ENCODE results near the gene EIF6. TPM values are rescaled to one million over a fixed set of nuclear protein-coding genes. Genes with fewer than 3 reads are reported as not detected.
A peak's percentile ranks its signal among the peaks of the same experiment; 100 is the strongest.

EIF6 gene
- total RNA-seq, 3 donors from 2014 or later (not counting 1 experiment from before 2014, with no cell fraction given): 73.9 to 81.4 (median 79.0) TPM

GRCh38 chr20:35260426-35260825 is 24.1 kb downstream of the EIF6 start:
- WGBS (ENCODE audit: insufficient coverage): 94% methylated on average over 6 of the region's 6 CpGs
- Histone ChIP-seq H3K27ac (ENCODE audit: low read length) (no peak overlapping the region), H3K4me1 (ENCODE audit: control insufficient read depth, insufficient read depth, low read length) (no peaks in the 10 kb centered on the region), H3K36me3 (ENCODE audit: control insufficient read depth, insufficient read depth, low read length) (peaks cover 11% of the 10 kb centered on the region), H3K9me3 (ENCODE audit: control insufficient read depth, insufficient read depth, low read length) (no peaks in the 10 kb centered on the region), H3K27me3 (ENCODE audit: control insufficient read depth, insufficient read depth, low read length) (no peaks in the 10 kb centered on the region), H3K4me3 (ENCODE audit: low read length) (no peak overlapping the region)
- Mint-ChIP-seq H3K27me3 (ENCODE audit: low read depth in 2 of 2) (no peaks in the 10 kb centered on the region), H3K4me1 (peaks cover 0 to 8% of the 10 kb centered on the region in 2 donors), H3K9me3 (no peaks in the 10 kb centered on the region), H3K36me3 (no peaks in the 10 kb centered on the region), H3K4me3 (no peak overlapping the region), H3K27ac (no peak overlapping the region)
- ATAC-seq (no peak), DNase-seq (no peak)
- no peak for TF ChIP-seq CTCF (IDR thresholded peaks at IDR 0.05)
- intact Hi-C loops (cut with micrococcal nuclease): no loop called here

GRCh38 chr20:35257175-35257909 is 27.2 kb downstream of the EIF6 start:
- peaks cover 3 to 4% of the 10 kb centered on the region in 2 donors for H3K4me1 Mint-ChIP-seq
- H3K9me3 ChIP-seq (ENCODE audit: control insufficient read depth, insufficient read depth, low read length): no peaks in the 10 kb centered on the region
- H3K36me3 ChIP-seq (ENCODE audit: control insufficient read depth, insufficient read depth, low read length): no peaks in the 10 kb centered on the region
- H3K9me3 Mint-ChIP-seq: no peaks in the 10 kb centered on the region
- H3K4me3 Mint-ChIP-seq: no peak overlapping the region
- H3K36me3 Mint-ChIP-seq: no peaks in the 10 kb centered on the region
- ATAC-seq: no peak
- no peak for DNase-seq
- H3K27me3 Mint-ChIP-seq (ENCODE audit: low read depth in 2 of 2): no peaks in the 10 kb centered on the region
- H3K4me3 ChIP-seq (ENCODE audit: low read length): no peak overlapping the region
- H3K27ac Mint-ChIP-seq: no peak overlapping the region
- intact Hi-C loops (cut with micrococcal nuclease): loop anchor here (10.0 kb wide), 1 partner anchor 357 kb away; the partner anchor contains the start of gene SPAG4
- H3K4me1 ChIP-seq (ENCODE audit: control insufficient read depth, insufficient read depth, low read length): peaks cover 12% of the 10 kb centered on the region
- no peaks in the 10 kb centered on the region for H3K27me3 ChIP-seq (ENCODE audit: control insufficient read depth, insufficient read depth, low read length)
- TF ChIP-seq CTCF (IDR thresholded peaks at IDR 0.05): no peak
- no peak overlapping the region for H3K27ac ChIP-seq (ENCODE audit: low read length)
- 93% methylated on average over 6 of the region's 8 CpGs for WGBS (ENCODE audit: insufficient coverage)

GRCh38 chr20:35254448-35254999 is 30.0 kb downstream of the EIF6 start:
- Histone ChIP-seq H3K4me3 (ENCODE audit: low read length) (no peak overlapping the region), H3K36me3 (ENCODE audit: control insufficient read depth, insufficient read depth, low read length) (no peaks in the 10 kb centered on the region), H3K27me3 (ENCODE audit: control insufficient read depth, insufficient read depth, low read length) (no peaks in the 10 kb centered on the region), H3K9me3 (ENCODE audit: control insufficient read depth, insufficient read depth, low read length) (no peaks in the 10 kb centered on the region), H3K4me1 (ENCODE audit: control insufficient read depth, insufficient read depth, low read length) (peaks cover 38% of the 10 kb centered on the region), H3K27ac (ENCODE audit: low read length) (no peak overlapping the region)
- H3K27me3 Mint-ChIP-seq (ENCODE audit: low read depth in 2 of 2): no peaks in the 10 kb centered on the region
- WGBS (ENCODE audit: insufficient coverage): 96% methylated on average over 12 of the region's 12 CpGs
- H3K9me3 Mint-ChIP-seq: no peaks in the 10 kb centered on the region
- no peak for ATAC-seq
- no peak for TF ChIP-seq CTCF (IDR thresholded peaks at IDR 0.05)
- H3K27ac Mint-ChIP-seq: peak overlapping the region; percentile 48 to 58
- no peaks in the 10 kb centered on the region for H3K36me3 Mint-ChIP-seq
- no peak for DNase-seq
- H3K4me1 Mint-ChIP-seq: peaks cover 24% of the 10 kb centered on the region in 2 donors
- no peak overlapping the region for H3K4me3 Mint-ChIP-seq
- intact Hi-C loops (cut with micrococcal nuclease): loop anchor here (10.0 kb wide), 1 partner anchor 360 kb away; the partner anchor contains the start of gene SPAG4
